HepG2 (cell line): ENCODE measurements around the gene RETREG2. TPM values are rescaled to one million over a fixed set of nuclear protein-coding genes. Genes with fewer than 3 reads are reported as not detected.

Experiments used
- CSRNP2 ChIP-seq: sonication (generic); formaldehyde crosslinking; conservative IDR thresholded peaks from 2 replicates; pipeline ENCODE4 v1.8.0; 2022; ENCODE audit warnings: low read depth, missing genetic modification reagents
- MTA3 ChIP-seq: sonication (generic); formaldehyde crosslinking; IDR thresholded peaks from 2 replicates; pipeline ENCODE4 v1.4.0; 2020; ENCODE audit warnings: missing genetic modification reagents
- PAF1 ChIP-seq: IDR thresholded peaks from 2 replicates; pipeline ENCODE4 v1.6.1; 2016; ENCODE audit warnings: missing genetic modification reagents, missing compliant biosample characterization
- POGK ChIP-seq: sonication (generic); formaldehyde crosslinking; conservative IDR thresholded peaks from 2 replicates; pipeline ENCODE4 v1.8.0; 2022; ENCODE audit warnings: mild to moderate bottlenecking, moderate library complexity, missing genetic modification reagents
- SALL1 ChIP-seq: sonication (generic); formaldehyde crosslinking; IDR thresholded peaks from 2 replicates; pipeline ENCODE4 v1.8.0; 2022; ENCODE audit warnings: mild to moderate bottlenecking, missing genetic modification reagents
- SMARCE1 ChIP-seq: fragments of 450-650 bp; IDR thresholded peaks from 2 replicates; pipeline ENCODE4 v1.6.1; 2017; ENCODE audit warnings: borderline replicate concordance
- SNAI1 ChIP-seq: sonication (generic); formaldehyde crosslinking; IDR thresholded peaks from 2 replicates; pipeline ENCODE4 v1.5.0; 2020; ENCODE audit warnings: mild to moderate bottlenecking, missing genetic modification reagents, borderline replicate concordance
- ZBTB42 ChIP-seq: sonication (generic); formaldehyde crosslinking; IDR thresholded peaks from 2 replicates; pipeline ENCODE4 v1.5.0; 2020; ENCODE audit warnings: mild to moderate bottlenecking, missing genetic modification reagents
- ZNF34 ChIP-seq: sonication (generic); formaldehyde crosslinking; IDR thresholded peaks from 2 replicates; pipeline ENCODE4 v1.4.0; 2020; ENCODE audit warnings: mild to moderate bottlenecking, missing genetic modification reagents, borderline replicate concordance
- polyA plus RNA-seq, 8 experiments: library from polyadenylated mRNA; depleted of rRNA in 3 of 8; stranded (reverse) in 7 of 8; unstranded in 1 of 8; fragments of >200 nt; fragmentation: Illumina TruSeq in 4 of 8; extraction: Trizol in 4 of 8; gene quantifications; 2 replicates each; pipeline versions ENCODE4 v1.2.1 to v1.2.3, GENCODE V29; 2011 to 2016; ENCODE audit warnings: low read depth in 4 of 8, missing spikeins in 1 of 8, mixed read lengths in 1 of 8; ENCODE audit not compliant: insufficient read depth in 1 of 8
- total RNA-seq, 5 experiments: library from RNA; depleted of rRNA; stranded (reverse); fragments of >200 nt; fragmentation: Illumina TruSeq; extraction: Trizol; gene quantifications; 2 replicates each; pipeline ENCODE4 v1.2.3, GENCODE V29; 2016; ENCODE audit warnings: low read depth in 1 of 5
- TF ChIP-seq, protein P1 (sequence below): sonication (generic); formaldehyde crosslinking; IDR thresholded peaks from 2 replicates; pipeline ENCODE4 v1.5.0; 2020; ENCODE audit warnings: mild to moderate bottlenecking, missing genetic modification reagents, borderline replicate concordance
- TF ChIP-seq, protein P2 (sequence below): sonication (generic); formaldehyde crosslinking; IDR thresholded peaks from 2 replicates; pipeline ENCODE4 v1.8.0; 2022; ENCODE audit warnings: mild to moderate bottlenecking, missing genetic modification reagents; ENCODE audit not compliant: insufficient replicate concordance
- TF ChIP-seq, protein P3 (sequence below): IDR thresholded peaks from 2 replicates; pipeline ENCODE4 v1.6.1; 2012; ENCODE audit warnings: inconsistent platforms
- TF ChIP-seq, protein P4 (sequence below): sonication (generic); formaldehyde crosslinking; IDR thresholded peaks from 2 replicates; pipeline ENCODE4 v1.5.0; 2020; ENCODE audit warnings: missing genetic modification reagents
- TF ChIP-seq, protein P5 (sequence below): sonication (generic); formaldehyde crosslinking; IDR thresholded peaks from 2 replicates; pipeline ENCODE4 v1.4.0; 2020; ENCODE audit warnings: mild to moderate bottlenecking, missing genetic modification reagents

The RETREG2 gene
- total and polyA plus RNA-seq, 2 of the 13 experiments (the other 11 are each of a cell fraction or from before 2014, with no cell fraction given): 86.0 to 134 TPM

- TF ChIP-seq, protein P1, sequence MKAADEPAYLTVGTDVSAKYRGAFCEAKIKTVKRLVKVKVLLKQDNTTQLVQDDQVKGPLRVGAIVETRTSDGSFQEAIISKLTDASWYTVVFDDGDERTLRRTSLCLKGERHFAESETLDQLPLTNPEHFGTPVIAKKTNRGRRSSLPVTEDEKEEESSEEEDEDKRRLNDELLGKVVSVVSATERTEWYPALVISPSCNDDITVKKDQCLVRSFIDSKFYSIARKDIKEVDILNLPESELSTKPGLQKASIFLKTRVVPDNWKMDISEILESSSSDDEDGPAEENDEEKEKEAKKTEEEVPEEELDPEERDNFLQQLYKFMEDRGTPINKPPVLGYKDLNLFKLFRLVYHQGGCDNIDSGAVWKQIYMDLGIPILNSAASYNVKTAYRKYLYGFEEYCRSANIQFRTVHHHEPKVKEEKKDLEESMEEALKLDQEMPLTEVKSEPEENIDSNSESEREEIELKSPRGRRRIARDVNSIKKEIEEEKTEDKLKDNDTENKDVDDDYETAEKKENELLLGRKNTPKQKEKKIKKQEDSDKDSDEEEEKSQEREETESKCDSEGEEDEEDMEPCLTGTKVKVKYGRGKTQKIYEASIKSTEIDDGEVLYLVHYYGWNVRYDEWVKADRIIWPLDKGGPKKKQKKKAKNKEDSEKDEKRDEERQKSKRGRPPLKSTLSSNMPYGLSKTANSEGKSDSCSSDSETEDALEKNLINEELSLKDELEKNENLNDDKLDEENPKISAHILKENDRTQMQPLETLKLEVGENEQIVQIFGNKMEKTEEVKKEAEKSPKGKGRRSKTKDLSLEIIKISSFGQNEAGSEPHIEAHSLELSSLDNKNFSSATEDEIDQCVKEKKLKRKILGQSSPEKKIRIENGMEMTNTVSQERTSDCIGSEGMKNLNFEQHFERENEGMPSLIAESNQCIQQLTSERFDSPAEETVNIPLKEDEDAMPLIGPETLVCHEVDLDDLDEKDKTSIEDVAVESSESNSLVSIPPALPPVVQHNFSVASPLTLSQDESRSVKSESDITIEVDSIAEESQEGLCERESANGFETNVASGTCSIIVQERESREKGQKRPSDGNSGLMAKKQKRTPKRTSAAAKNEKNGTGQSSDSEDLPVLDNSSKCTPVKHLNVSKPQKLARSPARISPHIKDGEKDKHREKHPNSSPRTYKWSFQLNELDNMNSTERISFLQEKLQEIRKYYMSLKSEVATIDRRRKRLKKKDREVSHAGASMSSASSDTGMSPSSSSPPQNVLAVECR: peak; percentile 54; the same call in 1 of the 2 replicates
- TF ChIP-seq ZBTB42 (no peak), SALL1 (CRISPR knock-in tag) (peak; percentile 91), SMARCE1 (no peak), MTA3 (no peak), PAF1 (CRISPR knock-in tag) (peak; percentile 81; the same call in 1 of the 2 replicates), SNAI1 (CRISPR knock-in tag) (0 out of 2 replicates have a peak, but pooled peaks have one; percentile 43), CSRNP2 (CRISPR knock-in tag) (no peak), ZNF34 (no peak), POGK (CRISPR knock-in tag) (peak; percentile 74)
- TF ChIP-seq, protein P2, sequence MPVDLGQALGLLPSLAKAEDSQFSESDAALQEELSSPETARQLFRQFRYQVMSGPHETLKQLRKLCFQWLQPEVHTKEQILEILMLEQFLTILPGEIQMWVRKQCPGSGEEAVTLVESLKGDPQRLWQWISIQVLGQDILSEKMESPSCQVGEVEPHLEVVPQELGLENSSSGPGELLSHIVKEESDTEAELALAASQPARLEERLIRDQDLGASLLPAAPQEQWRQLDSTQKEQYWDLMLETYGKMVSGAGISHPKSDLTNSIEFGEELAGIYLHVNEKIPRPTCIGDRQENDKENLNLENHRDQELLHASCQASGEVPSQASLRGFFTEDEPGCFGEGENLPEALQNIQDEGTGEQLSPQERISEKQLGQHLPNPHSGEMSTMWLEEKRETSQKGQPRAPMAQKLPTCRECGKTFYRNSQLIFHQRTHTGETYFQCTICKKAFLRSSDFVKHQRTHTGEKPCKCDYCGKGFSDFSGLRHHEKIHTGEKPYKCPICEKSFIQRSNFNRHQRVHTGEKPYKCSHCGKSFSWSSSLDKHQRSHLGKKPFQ (CRISPR knock-in tag): peak; percentile 91
- TF ChIP-seq, protein P3, sequence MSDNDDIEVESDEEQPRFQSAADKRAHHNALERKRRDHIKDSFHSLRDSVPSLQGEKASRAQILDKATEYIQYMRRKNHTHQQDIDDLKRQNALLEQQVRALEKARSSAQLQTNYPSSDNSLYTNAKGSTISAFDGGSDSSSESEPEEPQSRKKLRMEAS: peak; percentile 52; the same call in 1 of the 2 replicates
- TF ChIP-seq, protein P4, sequence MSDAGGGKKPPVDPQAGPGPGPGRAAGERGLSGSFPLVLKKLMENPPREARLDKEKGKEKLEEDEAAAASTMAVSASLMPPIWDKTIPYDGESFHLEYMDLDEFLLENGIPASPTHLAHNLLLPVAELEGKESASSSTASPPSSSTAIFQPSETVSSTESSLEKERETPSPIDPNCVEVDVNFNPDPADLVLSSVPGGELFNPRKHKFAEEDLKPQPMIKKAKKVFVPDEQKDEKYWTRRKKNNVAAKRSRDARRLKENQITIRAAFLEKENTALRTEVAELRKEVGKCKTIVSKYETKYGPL (CRISPR knock-in tag): no peak
- TF ChIP-seq, protein P5, sequence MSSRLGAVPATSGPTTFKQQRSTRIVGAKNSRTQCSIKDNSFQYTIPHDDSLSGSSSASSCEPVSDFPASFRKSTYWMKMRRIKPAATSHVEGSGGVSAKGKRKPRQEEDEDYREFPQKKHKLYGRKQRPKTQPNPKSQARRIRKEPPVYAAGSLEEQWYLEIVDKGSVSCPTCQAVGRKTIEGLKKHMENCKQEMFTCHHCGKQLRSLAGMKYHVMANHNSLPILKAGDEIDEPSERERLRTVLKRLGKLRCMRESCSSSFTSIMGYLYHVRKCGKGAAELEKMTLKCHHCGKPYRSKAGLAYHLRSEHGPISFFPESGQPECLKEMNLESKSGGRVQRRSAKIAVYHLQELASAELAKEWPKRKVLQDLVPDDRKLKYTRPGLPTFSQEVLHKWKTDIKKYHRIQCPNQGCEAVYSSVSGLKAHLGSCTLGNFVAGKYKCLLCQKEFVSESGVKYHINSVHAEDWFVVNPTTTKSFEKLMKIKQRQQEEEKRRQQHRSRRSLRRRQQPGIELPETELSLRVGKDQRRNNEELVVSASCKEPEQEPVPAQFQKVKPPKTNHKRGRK: no peak
Observed at GRCh38 chr2:219207884-219208740, 30.0 kb downstream of the RETREG2 start (continued).
